DND-41 (cell line): Measurements from ENCODE around the gene CHN1.

Experiments used
- EZH2 ChIP-seq: IDR thresholded peaks from 3 replicates; pipeline ENCODE4 v1.6.1; 2012; ENCODE audit warnings: borderline replicate concordance, low read depth, mild to moderate bottlenecking, moderate library complexity, low read length, inconsistent platforms; ENCODE audit not compliant: severe bottlenecking
- TF ChIP-seq, protein P1 (sequence below): IDR thresholded peaks from 2 replicates; pipeline ENCODE4 v1.5.1; 2012; ENCODE audit warnings: borderline replicate concordance, low read length, moderate library complexity, mild to moderate bottlenecking; ENCODE audit not compliant: poor library complexity, severe bottlenecking; ENCODE audit errors: extremely low read depth

DNA sequence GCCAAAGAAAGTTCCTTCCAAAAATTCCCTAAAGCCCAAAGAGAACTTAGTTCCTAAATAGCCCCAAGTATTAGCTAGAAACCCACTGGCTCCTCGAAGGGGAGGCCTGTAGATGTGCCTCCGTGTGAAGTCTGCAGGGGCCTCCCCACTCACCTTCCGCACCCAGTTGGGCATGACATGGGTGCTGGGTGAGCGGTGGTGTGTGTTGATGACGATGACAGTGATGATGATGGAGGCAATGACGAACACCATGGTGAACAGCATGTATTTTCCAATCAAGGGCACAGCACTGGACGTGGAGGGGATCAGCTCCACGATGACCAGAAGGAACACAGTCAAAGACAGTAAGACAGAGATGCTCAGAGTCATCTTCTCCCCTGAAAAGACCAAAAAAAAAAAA, 255.4 kb downstream of the CHN1 start:
- TF ChIP-seq, protein P1, sequence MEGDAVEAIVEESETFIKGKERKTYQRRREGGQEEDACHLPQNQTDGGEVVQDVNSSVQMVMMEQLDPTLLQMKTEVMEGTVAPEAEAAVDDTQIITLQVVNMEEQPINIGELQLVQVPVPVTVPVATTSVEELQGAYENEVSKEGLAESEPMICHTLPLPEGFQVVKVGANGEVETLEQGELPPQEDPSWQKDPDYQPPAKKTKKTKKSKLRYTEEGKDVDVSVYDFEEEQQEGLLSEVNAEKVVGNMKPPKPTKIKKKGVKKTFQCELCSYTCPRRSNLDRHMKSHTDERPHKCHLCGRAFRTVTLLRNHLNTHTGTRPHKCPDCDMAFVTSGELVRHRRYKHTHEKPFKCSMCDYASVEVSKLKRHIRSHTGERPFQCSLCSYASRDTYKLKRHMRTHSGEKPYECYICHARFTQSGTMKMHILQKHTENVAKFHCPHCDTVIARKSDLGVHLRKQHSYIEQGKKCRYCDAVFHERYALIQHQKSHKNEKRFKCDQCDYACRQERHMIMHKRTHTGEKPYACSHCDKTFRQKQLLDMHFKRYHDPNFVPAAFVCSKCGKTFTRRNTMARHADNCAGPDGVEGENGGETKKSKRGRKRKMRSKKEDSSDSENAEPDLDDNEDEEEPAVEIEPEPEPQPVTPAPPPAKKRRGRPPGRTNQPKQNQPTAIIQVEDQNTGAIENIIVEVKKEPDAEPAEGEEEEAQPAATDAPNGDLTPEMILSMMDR: no peak
- no peak for TF ChIP-seq EZH2
